IMR-90 (cell line): ENCODE measurements around the gene KCNQ5.

ENCODE experiments used
- CTCF ChIP-seq: conservative IDR thresholded peaks from 2 replicates; pipeline ENCODE4 v1.5.1; 2012; ENCODE audit warnings: mild to moderate bottlenecking, low read depth, low read length, improper control_type of control experiment
- MXI1 ChIP-seq: IDR thresholded peaks from 2 replicates; pipeline ENCODE4 v1.6.1; 2012; ENCODE audit warnings: low read depth, mild to moderate bottlenecking, low read length, moderate library complexity, borderline replicate concordance
- POLR2A ChIP-seq: IDR thresholded peaks from 2 replicates; pipeline ENCODE4 v1.6.1; 2012; ENCODE audit warnings: mild to moderate bottlenecking, low read depth, low read length
- RCOR1 ChIP-seq: IDR thresholded peaks from 2 replicates; pipeline ENCODE4 v1.6.1; 2012; ENCODE audit warnings: mild to moderate bottlenecking, low read length, improper control_type of control experiment; ENCODE audit not compliant: insufficient replicate concordance

GRCh38 chr6:72865467-72865866, 243.6 kb downstream of the KCNQ5 start:
- TF ChIP-seq RCOR1, result no peak
- no peak for TF ChIP-seq CTCF
- TF ChIP-seq MXI1, result no peak
- TF ChIP-seq POLR2A, result no peak
